ENCODE measurements around the gene KAZN.

KAZN gene

DNA sequence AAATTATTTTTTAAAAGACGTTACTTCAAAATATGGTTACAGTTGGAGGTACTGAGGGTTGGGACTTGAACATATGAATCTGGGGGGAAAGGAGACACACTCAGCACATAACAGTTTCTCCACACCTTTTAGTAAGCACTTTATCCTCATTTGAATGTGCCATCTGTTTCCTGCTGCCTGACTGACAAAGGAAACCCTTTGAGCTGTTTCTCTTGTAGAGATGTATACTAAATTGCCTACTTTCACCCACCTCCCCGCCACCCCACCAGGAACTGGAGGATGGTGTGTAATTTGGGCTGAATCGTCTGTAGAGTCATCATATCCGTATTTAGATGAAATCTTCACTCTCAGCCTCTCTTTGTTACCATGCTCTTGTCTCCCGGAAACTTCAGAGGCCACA lies 108.1 kb downstream of the KAZN start:
- no peak overlapping the region for H3K4me3 ChIP-seq (ENCODE audit: low read depth, low read length)
- TF ChIP-seq, protein P1, sequence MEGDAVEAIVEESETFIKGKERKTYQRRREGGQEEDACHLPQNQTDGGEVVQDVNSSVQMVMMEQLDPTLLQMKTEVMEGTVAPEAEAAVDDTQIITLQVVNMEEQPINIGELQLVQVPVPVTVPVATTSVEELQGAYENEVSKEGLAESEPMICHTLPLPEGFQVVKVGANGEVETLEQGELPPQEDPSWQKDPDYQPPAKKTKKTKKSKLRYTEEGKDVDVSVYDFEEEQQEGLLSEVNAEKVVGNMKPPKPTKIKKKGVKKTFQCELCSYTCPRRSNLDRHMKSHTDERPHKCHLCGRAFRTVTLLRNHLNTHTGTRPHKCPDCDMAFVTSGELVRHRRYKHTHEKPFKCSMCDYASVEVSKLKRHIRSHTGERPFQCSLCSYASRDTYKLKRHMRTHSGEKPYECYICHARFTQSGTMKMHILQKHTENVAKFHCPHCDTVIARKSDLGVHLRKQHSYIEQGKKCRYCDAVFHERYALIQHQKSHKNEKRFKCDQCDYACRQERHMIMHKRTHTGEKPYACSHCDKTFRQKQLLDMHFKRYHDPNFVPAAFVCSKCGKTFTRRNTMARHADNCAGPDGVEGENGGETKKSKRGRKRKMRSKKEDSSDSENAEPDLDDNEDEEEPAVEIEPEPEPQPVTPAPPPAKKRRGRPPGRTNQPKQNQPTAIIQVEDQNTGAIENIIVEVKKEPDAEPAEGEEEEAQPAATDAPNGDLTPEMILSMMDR (IDR thresholded peaks at IDR 0.05; ENCODE audit: insufficient read depth, low read depth, low read length, missing control alignments): no peak
- DNase-seq (ENCODE audit: low read depth): peak; percentile 4

DNA sequence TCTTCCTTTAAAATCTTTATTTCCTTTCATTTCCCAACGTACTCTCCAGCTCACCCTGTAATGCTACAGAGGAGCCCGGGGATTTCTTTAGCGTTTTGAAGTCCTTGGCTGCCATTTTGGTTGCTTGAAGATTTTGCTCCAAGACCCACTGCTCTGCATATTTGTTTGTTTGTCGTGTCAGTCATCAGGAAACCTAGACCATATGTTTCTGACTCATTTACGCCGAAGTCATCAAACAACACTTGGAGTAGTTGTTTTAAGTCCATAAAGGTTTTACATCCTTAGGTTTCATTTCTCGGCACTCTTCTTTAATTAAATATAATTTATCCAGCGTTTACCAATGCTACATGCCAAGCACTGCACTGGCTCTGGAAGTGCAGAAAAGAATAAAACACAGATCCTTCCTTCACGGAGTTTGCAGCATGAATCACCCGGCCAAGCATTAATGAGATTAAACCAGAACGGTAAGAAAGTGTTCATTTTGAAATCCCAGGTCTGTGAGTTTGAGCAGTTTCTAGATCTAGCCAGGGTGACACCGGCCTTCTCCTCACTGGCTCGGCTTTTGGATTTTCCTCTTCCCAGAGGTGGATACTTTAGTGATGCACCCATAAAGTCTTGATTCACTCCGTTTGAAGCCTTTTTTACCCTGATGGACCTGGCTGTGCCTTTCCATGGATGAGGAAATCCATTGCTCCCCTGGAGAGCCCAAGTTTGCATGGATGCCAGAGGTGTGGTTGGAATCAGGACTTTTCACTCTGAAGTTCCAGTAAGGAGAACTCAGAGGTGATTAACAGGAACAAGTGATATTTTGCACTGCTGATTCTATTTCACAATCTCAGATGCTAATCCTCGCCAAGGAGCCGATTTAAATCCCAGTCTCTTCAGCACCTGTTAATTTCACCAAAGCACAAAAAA lies 109.3 kb downstream of the KAZN start:
- H3K4me3 ChIP-seq (ENCODE audit: low read depth, low read length): no peak overlapping the region
- DNase-seq (ENCODE audit: low read depth): no peak
- TF ChIP-seq, protein P1 (IDR thresholded peaks at IDR 0.05; ENCODE audit: insufficient read depth, low read depth, low read length, missing control alignments): no peak

DNA sequence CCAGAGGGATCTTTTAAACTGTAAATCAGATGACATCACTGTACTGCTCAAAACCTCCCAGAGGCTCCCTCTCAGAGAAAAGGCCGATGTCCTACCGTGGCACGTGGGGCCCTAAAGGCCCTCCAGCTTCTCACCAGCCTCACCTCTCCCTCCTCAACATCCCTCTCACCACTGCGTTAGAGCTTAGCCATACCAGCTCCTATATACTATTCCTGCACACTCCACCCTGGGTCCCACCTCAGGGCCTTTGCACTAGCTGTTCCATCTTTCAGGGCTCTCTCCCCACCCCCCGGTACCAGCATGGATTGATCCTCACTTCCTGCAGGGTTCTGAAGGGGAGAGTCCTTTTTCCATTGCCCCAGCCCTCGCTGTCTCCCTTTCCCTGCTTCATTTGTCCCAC lies 111.8 kb downstream of the KAZN start:
- TF ChIP-seq, protein P1 (IDR thresholded peaks at IDR 0.05; ENCODE audit: insufficient read depth, low read depth, low read length, missing control alignments): no peak
- no peak overlapping the region for H3K4me3 ChIP-seq (ENCODE audit: low read depth, low read length)
- DNase-seq (ENCODE audit: low read depth): no peak

DNA sequence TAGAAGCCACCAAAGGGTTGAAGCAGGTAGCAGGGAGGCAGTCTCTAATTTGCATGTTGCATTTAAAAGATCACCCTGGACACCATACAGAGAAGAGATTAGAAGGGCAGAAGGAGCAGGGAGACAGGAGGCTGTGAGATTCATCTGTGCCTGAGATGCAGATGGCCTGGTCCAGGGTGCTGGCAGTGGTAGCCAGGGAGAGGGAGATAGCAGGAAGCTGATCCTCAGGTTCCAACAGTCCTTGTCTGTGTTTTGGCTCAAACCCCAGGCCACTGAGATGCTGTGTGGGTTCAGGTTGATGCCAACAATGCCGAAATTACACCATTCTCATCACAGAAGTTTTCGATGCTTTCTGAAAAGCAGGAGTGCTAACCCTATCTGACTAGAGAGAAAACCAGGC lies 113.7 kb downstream of the KAZN start:
- no peak for DNase-seq (ENCODE audit: low read depth)
- no peak overlapping the region for H3K4me3 ChIP-seq (ENCODE audit: low read depth, low read length)
- TF ChIP-seq, protein P1 (IDR thresholded peaks at IDR 0.05; ENCODE audit: insufficient read depth, low read depth, low read length, missing control alignments): no peak

DNA sequence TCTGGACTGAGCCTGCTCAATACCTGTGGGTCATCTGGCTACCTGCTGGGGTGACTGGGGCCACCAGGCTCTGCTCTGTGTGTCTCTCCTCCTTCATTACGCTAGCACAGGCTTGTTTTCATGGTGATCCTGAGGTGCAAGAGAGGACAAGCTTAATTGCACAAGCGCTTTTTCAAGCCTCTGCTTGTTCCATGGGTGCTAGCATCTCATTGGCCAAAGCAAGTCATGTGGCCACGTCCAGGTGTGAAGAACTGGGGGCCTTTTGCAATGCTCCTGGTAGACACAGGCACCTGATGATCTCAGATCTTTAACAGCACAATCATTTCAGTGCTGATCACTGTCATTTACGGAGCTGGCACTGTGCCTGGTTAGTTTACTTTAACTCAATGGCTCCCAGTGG lies 114.6 kb downstream of the KAZN start:
- TF ChIP-seq, protein P1 (IDR thresholded peaks at IDR 0.05; ENCODE audit: insufficient read depth, low read depth, low read length, missing control alignments): no peak
- H3K4me3 ChIP-seq (ENCODE audit: low read depth, low read length): no peak overlapping the region
- DNase-seq (ENCODE audit: low read depth): peak; percentile 33

DNA sequence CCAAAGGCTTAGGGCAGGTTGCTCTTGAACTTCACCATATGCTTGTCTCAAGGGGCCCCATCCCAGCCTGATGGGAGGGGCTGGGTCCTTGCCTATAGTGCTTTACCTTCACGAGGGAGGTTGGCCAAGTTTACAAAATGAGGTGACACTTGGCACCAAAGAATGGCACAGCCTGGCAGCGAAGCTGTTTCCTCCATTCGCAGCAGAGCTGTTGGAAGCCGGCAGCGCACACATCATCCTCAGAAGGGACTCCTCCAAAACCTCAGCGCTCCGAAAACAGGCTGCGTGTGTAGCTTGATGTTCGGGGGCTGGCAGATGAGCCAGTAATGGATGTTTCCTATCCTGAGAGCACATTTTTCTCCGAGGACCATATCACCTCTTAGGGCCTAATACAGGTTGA lies 116.8 kb downstream of the KAZN start:
- no peak overlapping the region for H3K4me3 ChIP-seq (ENCODE audit: low read depth, low read length)
- no peak for DNase-seq (ENCODE audit: low read depth)
- TF ChIP-seq, protein P1 (IDR thresholded peaks at IDR 0.05; ENCODE audit: insufficient read depth, low read depth, low read length, missing control alignments): no peak

DNA sequence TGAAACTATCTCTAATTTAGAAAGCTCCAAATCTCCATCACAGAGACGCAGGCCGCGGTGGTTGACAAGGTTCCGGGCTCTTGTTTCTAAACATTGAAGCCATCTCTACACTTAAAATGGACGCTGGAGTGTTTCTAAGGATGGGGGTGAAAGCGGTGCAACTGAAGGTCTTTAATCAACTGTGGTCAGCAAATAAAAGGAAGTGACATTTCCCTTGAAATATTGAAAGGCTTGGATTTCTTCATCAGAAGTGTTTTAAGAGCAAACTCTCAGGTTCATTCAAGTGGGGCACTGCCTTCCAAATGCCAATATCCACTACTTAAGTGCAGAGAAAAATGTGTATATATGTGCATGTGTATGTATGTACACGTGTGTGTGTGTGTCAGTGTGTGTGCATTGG lies 117.3 kb downstream of the KAZN start:
- no peak overlapping the region for H3K4me3 ChIP-seq (ENCODE audit: low read depth, low read length)
- TF ChIP-seq, protein P1 (IDR thresholded peaks at IDR 0.05; ENCODE audit: insufficient read depth, low read depth, low read length, missing control alignments): no peak
- no peak for DNase-seq (ENCODE audit: low read depth)
